Duodenal mucosa (tissue), 2 donors: ENCODE measurements around the gene ARL14EP.

Source experiments
- H3K27ac ChIP-seq: one replicate; pipeline ENCODE4 v1.7.0; 2013; ENCODE audit warnings: low read depth, low read length
- H3K27me3 ChIP-seq, 2 donors: one replicate each; pipeline ENCODE4 v1.7.0; 2013; ENCODE audit warnings: low read length in 2 of 2, control low read depth in 1 of 2; ENCODE audit not compliant: insufficient read depth in 2 of 2, control insufficient read depth in 1 of 2
- H3K36me3 ChIP-seq, 2 donors: one replicate each; pipeline ENCODE4 v1.7.0; 2013; ENCODE audit warnings: low read length in 2 of 2, control low read depth in 1 of 2; ENCODE audit not compliant: insufficient read depth in 2 of 2, control insufficient read depth in 1 of 2
- H3K4me1 ChIP-seq, 2 donors: one replicate each; pipeline ENCODE4 v1.7.0; 2013; ENCODE audit warnings: low read length in 2 of 2, control low read depth in 1 of 2; ENCODE audit not compliant: insufficient read depth in 2 of 2, control insufficient read depth in 1 of 2
- H3K4me3 ChIP-seq, 2 donors: one replicate each; pipeline ENCODE4 v1.7.0; 2013; ENCODE audit warnings: low read length in 2 of 2, low read depth in 1 of 2
- H3K9ac ChIP-seq, 2 donors: one replicate each; pipeline ENCODE4 v1.7.0; 2013; ENCODE audit warnings: low read length in 2 of 2, low read depth in 1 of 2
- H3K9me3 ChIP-seq, 2 donors: one replicate each; pipeline ENCODE4 v1.7.0; 2013; ENCODE audit warnings: low read length in 2 of 2, control low read depth in 1 of 2; ENCODE audit not compliant: control insufficient read depth in 1 of 2

ARL14EP gene

GRCh38 chr11:30365793-30366517 lies 43.1 kb downstream of the ARL14EP start:
- Histone ChIP-seq H3K27ac (no peak overlapping the region), H3K4me1 (no peaks in the 10 kb centered on the region), H3K27me3 (no peaks in the 10 kb centered on the region), H3K4me3 (no peak overlapping the region), H3K9me3 (no peaks in the 10 kb centered on the region), H3K9ac (no peak overlapping the region), H3K36me3 (no peaks in the 10 kb centered on the region)

GRCh38 chr11:30368394-30368793 lies 45.5 kb downstream of the ARL14EP start:
- H3K9ac ChIP-seq = no peak overlapping the region
- H3K36me3 ChIP-seq = no peaks in the 10 kb centered on the region
- H3K4me1 ChIP-seq = no peaks in the 10 kb centered on the region
- no peak overlapping the region for H3K4me3 ChIP-seq
- no peaks in the 10 kb centered on the region for H3K9me3 ChIP-seq
- no peaks in the 10 kb centered on the region for H3K27me3 ChIP-seq
- H3K27ac ChIP-seq = no peak overlapping the region

GRCh38 chr11:30370164-30370563 lies 47.3 kb downstream of the ARL14EP start:
- H3K9ac ChIP-seq = no peak overlapping the region
- H3K36me3 ChIP-seq = no peaks in the 10 kb centered on the region
- H3K4me3 ChIP-seq = no peak overlapping the region
- H3K9me3 ChIP-seq = no peaks in the 10 kb centered on the region
- no peaks in the 10 kb centered on the region for H3K4me1 ChIP-seq
- H3K27me3 ChIP-seq = no peaks in the 10 kb centered on the region
- no peak overlapping the region for H3K27ac ChIP-seq

- Histone ChIP-seq H3K4me3 (no peak overlapping the region), H3K27ac (no peak overlapping the region), H3K36me3 (no peaks in the 10 kb centered on the region), H3K9me3 (no peaks in the 10 kb centered on the region), H3K27me3 (no peaks in the 10 kb centered on the region), H3K9ac (no peak overlapping the region), H3K4me1 (no peaks in the 10 kb centered on the region)
These were observed 54.4 kb downstream of the ARL14EP start for GRCh38 chr11:30377347-30377746.

- no peak overlapping the region for H3K4me3 ChIP-seq
- no peaks in the 10 kb centered on the region for H3K4me1 ChIP-seq
- H3K36me3 ChIP-seq = no peaks in the 10 kb centered on the region
- H3K9ac ChIP-seq = no peak overlapping the region
- H3K27me3 ChIP-seq = no peaks in the 10 kb centered on the region
- H3K27ac ChIP-seq = no peak overlapping the region
- no peaks in the 10 kb centered on the region for H3K9me3 ChIP-seq
These were observed 57.9 kb downstream of the ARL14EP start for GRCh38 chr11:30380846-30381245.

- no peaks in the 10 kb centered on the region for H3K4me1 ChIP-seq
- H3K27me3 ChIP-seq = no peaks in the 10 kb centered on the region
- no peak overlapping the region for H3K4me3 ChIP-seq
- no peaks in the 10 kb centered on the region for H3K36me3 ChIP-seq
- no peaks in the 10 kb centered on the region for H3K9me3 ChIP-seq
- H3K27ac ChIP-seq = no peak overlapping the region
- H3K9ac ChIP-seq = no peak overlapping the region
These were observed 59.0 kb downstream of the ARL14EP start for GRCh38 chr11:30381879-30382278.
